Parathyroid adenoma (tissue), 2 donors: ENCODE results near the gene PRKAR2B.

Experiments
- H2AFZ ChIP-seq: fragments of 300-600 bp; sonication (generic); one replicate; pipeline ENCODE4 v1.7.0; 2017; ENCODE audit warnings: antibody characterized with exemption, mild to moderate bottlenecking
- H3K27ac ChIP-seq: fragments of 300-600 bp; sonication (generic); one replicate; pipeline ENCODE4 v1.7.0; 2017
- H3K27me3 ChIP-seq: fragments of 300-600 bp; sonication (generic); one replicate; pipeline ENCODE4 v1.7.0; 2017; ENCODE audit warnings: low read length; ENCODE audit not compliant: control insufficient read depth, insufficient read depth
- H3K36me3 ChIP-seq: fragments of 300-600 bp; sonication (generic); one replicate; pipeline ENCODE4 v1.7.0; 2017; ENCODE audit warnings: low read length; ENCODE audit not compliant: control insufficient read depth, insufficient read depth
- H3K4me1 ChIP-seq: fragments of 300-600 bp; sonication (generic); one replicate; pipeline ENCODE4 v1.7.0; 2017; ENCODE audit warnings: control low read depth
- H3K4me2 ChIP-seq: fragments of 300-600 bp; sonication (generic); one replicate; pipeline ENCODE4 v1.7.0; 2017; ENCODE audit warnings: low read length
- H3K4me3 ChIP-seq: fragments of 300-600 bp; sonication (generic); one replicate; pipeline ENCODE4 v1.7.0; 2017; ENCODE audit warnings: low read depth, low read length
- H3K79me2 ChIP-seq: fragments of 300-600 bp; sonication (generic); one replicate; pipeline ENCODE4 v1.7.0; 2017; ENCODE audit warnings: control low read depth
- H3K9ac ChIP-seq: fragments of 300-600 bp; sonication (generic); one replicate; pipeline ENCODE4 v1.7.0; 2017; ENCODE audit warnings: mild to moderate bottlenecking
- H3K9me3 ChIP-seq: fragments of 300-600 bp; sonication (generic); one replicate; pipeline ENCODE4 v1.7.0; 2017; ENCODE audit warnings: low read length; ENCODE audit not compliant: control insufficient read depth
- CTCF ChIP-seq: fragments of 300-600 bp; sonication (generic); IDR thresholded peaks from one replicate; pipeline ENCODE4 v1.7.0; 2017; ENCODE audit warnings: antibody characterized with exemption, mild to moderate bottlenecking
- donor health status: primary hyperparathyroidism.

Gene PRKAR2B

GRCh38 chr7:107172276-107173032 is 127.9 kb downstream of the PRKAR2B start:
- Histone ChIP-seq H3K79me2 (peaks cover 60% of the 10 kb centered on the region), H3K36me3 (no peaks in the 10 kb centered on the region), H3K27me3 (no peaks in the 10 kb centered on the region), H3K27ac (no peak overlapping the region), H3K4me2 (no peak overlapping the region), H3K4me1 (peaks cover 28% of the 10 kb centered on the region), H2AFZ (no peak overlapping the region), H3K4me3 (no peak overlapping the region), H3K9me3 (no peaks in the 10 kb centered on the region), H3K9ac (no peak overlapping the region)
- no peak for TF ChIP-seq CTCF

GRCh38 chr7:107173191-107173590 is 128.7 kb downstream of the PRKAR2B start:
- Histone ChIP-seq H3K9ac (no peak overlapping the region), H3K79me2 (peaks cover 66% of the 10 kb centered on the region), H2AFZ (no peak overlapping the region), H3K27ac (no peak overlapping the region), H3K27me3 (no peaks in the 10 kb centered on the region), H3K4me2 (no peak overlapping the region), H3K4me1 (peaks cover 28% of the 10 kb centered on the region), H3K36me3 (no peaks in the 10 kb centered on the region), H3K4me3 (no peak overlapping the region), H3K9me3 (no peaks in the 10 kb centered on the region)
- no peak for TF ChIP-seq CTCF

- peaks cover 72% of the 10 kb centered on the region for H3K79me2 ChIP-seq
- H3K4me2 ChIP-seq: peak overlapping the region; percentile 2
- no peaks in the 10 kb centered on the region for H3K9me3 ChIP-seq
- TF ChIP-seq CTCF: no peak
- H3K4me1 ChIP-seq: peaks cover 28% of the 10 kb centered on the region
- no peaks in the 10 kb centered on the region for H3K36me3 ChIP-seq
- H3K27ac ChIP-seq: no peak overlapping the region
- no peak overlapping the region for H3K4me3 ChIP-seq
- no peaks in the 10 kb centered on the region for H3K27me3 ChIP-seq
- H3K9ac ChIP-seq: no peak overlapping the region
- H2AFZ ChIP-seq: no peak overlapping the region
Observed at GRCh38 chr7:107173691-107174406, 129.3 kb downstream of the PRKAR2B start.

- no peaks in the 10 kb centered on the region for H3K9me3 ChIP-seq
- peaks cover 22% of the 10 kb centered on the region for H3K4me1 ChIP-seq
- H2AFZ ChIP-seq: no peak overlapping the region
- no peak overlapping the region for H3K27ac ChIP-seq
- TF ChIP-seq CTCF: no peak
- H3K9ac ChIP-seq: no peak overlapping the region
- no peak overlapping the region for H3K4me3 ChIP-seq
- peaks cover 54% of the 10 kb centered on the region for H3K79me2 ChIP-seq
- H3K36me3 ChIP-seq: no peaks in the 10 kb centered on the region
- no peaks in the 10 kb centered on the region for H3K27me3 ChIP-seq
- no peak overlapping the region for H3K4me2 ChIP-seq
Observed at GRCh38 chr7:107179326-107180164, 135.0 kb downstream of the PRKAR2B start.
